Fibroblast of skin of scalp (primary cell): ENCODE data around the gene DDTL. TPM values are rescaled to one million over a fixed set of nuclear protein-coding genes. Genes with fewer than 3 reads are reported as not detected.
"Not testable (repeated sequence)": the region's sequence is repeated elsewhere in the genome, so short reads cannot be mapped to it uniquely, and the experiment has no call there.

Experiments
- DNase-seq: peaks from one replicate; pipeline ENCODE4 v3.0.0-alpha.2; 2013
- polyA plus RNA-seq, 2 experiments: library from polyadenylated mRNA; unstranded; fragments of 120-200 nt; gene quantifications; one replicate each; pipeline ENCODE4 v1.2.1, GENCODE V29; 2013; ENCODE audit not compliant: insufficient read length in 2 of 2

The DDTL gene
- polyA plus RNA-seq (2013, experiment 1 of 2; ENCODE audit: insufficient read length), result 1.9 TPM
- 2.2 TPM for polyA plus RNA-seq (2013, experiment 2 of 2; ENCODE audit: insufficient read length)

- not testable (repeated sequence) for DNase-seq
These were observed at the start of gene DDTL for GRCh38 chr22:23966568-23966967. DDTL (plus strand) TSS chr22:23966888; CDS start chr22:23966915, 27 bp downstream.

DNA sequence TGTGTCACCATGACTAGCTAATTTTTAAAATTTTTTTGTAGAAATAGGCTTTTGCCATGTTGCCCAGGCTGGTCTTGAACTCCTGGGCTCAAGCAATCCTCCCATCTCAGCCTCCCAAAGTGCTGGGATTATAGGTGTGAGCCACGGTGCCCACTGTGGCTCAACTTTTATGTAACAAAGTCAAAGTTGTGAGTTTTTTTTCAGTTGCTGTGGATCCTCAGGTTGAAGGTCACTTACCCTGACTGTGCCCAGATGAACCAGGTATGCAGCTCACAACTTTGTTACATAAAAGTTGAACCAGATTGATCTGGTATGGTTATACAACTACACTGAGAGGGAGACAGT, 46.4 kb upstream of the DDTL start:
- DNase-seq, result not testable (repeated sequence)

- peak; percentile 15 for DNase-seq
These were observed 45.0 kb upstream of the DDTL start for GRCh38 chr22:23921586-23922201.

DNA sequence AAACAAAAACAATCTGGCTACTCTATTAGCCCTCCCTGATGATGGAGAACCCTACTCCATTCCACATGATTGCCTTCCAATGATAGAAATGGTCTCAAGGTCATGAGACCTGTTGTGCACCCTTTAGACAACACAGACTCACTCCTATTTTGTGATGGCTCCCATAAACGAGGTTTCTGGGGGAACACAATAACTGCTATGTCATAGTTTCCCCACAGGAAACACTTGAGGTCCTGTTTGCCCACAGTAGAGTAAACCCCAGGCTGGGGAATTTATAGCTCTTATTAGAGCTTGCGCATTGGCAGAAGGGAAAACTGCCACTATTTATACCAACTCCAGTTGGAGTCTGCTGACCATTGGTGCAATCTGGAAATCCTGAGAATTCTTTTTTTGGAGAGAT, 43.8 kb upstream of the DDTL start:
- no peak for DNase-seq

GRCh38 chr22:23925020-23925606, 41.6 kb upstream of the DDTL start:
- DNase-seq, result no peak

GRCh38 chr22:23926561-23926960, 40.1 kb upstream of the DDTL start:
- no peak for DNase-seq

- no peak for DNase-seq
These were observed 28.2 kb upstream of the DDTL start for GRCh38 chr22:23938328-23939016.

DNA sequence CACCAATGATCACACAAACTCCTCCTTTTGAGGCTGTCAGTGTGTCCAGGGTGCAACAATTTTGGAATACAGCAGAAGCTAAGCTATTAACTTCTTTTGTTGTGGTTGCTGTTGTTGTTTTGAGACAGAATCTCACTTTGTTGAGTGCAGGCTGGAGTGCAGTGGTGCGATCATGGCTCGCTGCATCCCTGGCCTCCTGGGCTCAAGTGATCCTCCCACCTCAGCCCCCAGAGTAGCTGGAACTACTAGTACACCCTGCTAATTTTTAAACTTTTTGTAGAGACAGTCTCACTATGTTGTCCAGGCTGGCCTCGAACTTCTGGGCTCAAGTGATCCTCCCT, 27.7 kb upstream of the DDTL start:
- DNase-seq, result no peak

GRCh38 chr22:23940166-23940565, 26.5 kb upstream of the DDTL start:
- DNase-seq, result not testable (repeated sequence)

- DNase-seq, result not testable (repeated sequence)
These were observed 19.3 kb upstream of the DDTL start for GRCh38 chr22:23947391-23947790.

- DNase-seq, result not testable (repeated sequence)
These were observed 16.9 kb upstream of the DDTL start for GRCh38 chr22:23949764-23950163.

GRCh38 chr22:23951383-23951782, 15.3 kb upstream of the DDTL start:
- not testable (repeated sequence) for DNase-seq

DNA sequence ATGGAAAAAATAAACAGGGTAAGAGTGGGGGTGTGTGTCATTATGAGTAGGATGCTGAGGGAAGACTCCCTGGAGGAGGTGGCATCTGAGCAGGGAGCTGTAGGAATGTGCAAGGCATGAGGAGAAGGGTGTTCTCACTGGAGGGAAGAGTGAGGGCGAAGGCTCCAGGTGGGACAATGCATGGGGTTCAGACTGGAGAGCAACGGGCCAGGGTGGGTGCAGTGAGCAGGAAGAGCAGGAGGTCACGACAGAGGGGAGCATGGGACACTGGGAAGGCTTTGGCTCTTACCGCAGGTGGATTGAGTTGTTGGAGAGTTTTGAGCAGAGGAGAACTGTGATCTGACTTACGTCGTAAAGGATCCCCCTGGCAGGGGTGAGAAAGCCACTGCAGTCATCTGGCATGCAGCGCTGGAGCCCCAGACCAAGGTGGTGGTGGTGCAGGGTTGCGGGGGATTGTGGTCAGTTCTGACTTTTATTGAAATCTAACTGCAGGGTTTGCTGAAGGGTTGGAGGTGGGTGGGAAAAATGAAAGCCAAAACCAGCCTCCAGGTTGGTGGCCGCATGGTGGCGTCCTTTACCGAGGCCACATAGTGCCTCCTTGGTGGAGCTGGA, 13.8 kb upstream of the DDTL start:
- DNase-seq, result not testable (repeated sequence)

GRCh38 chr22:23953485-23953884, 13.2 kb upstream of the DDTL start:
- not testable (repeated sequence) for DNase-seq

DNA sequence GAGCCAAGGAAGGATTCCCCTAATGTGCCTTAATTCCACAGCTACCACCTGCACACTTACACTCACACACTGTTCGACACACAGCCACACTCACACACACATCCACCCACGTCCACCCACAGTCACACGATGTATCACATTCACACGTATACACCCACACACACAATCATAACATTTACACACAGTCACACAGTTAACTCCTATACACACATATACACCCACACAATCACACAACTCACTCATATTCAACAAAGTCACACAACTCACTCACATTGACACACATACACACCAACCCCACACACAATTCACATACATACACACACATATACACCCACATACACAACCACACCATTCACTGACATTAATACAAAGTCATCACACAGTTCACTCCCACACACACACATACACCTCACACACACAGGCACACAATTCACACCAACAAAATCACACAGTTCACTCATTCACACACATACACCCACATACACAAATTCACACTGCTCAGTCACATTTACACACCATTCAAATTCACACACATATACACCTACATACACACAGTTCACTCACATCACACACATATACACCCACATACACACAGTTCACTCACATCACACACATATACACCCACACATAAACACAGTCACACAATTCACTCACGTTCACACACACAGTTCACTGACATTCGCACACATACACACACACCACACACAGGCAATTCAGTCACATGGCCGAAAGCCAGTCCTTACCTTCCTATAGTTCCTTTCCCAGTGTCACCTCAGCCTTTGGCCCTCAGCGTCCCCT, 12.3 kb upstream of the DDTL start:
- DNase-seq, result not testable (repeated sequence)

GRCh38 chr22:23954991-23955305, 11.7 kb upstream of the DDTL start:
- not testable (repeated sequence) for DNase-seq

- DNase-seq, result not testable (repeated sequence)
These were observed 10.8 kb upstream of the DDTL start for GRCh38 chr22:23955886-23956285.

DNA sequence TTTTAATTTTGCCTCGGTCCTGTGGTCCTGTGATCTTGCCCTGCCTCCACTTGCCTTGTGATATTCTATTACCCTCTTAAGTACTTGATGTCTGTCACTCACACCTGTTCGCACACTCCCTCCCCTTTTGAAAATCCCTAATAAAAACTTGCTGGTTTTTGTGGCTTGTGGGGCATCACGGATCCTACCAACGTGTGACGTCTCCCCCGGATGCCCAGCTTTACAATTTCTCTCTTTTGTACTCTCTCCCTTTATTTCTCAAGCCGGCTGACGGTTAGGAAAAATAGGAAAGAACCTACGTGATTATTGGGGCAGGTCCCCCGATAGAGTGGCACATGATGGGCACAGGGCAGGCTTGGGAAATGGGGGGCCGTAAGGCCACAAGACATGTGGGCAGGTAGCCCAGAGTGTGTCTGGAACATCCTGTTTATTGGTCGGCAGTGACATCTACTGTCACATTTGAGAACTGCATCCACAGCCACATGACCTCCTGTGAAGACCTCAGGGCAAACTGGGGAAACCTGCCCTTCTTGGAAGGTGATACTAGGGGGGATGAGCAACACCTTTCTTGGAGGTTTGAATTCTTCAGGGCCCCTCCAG, 10.3 kb upstream of the DDTL start:
- peak; percentile 67 for DNase-seq

GRCh38 chr22:23961084-23961771, 5.5 kb upstream of the DDTL start, which contains the start of gene GSTT2B:
GSTT2B (minus strand) TSS chr22:23961195; CDS start chr22:23961131, 64 bp downstream.
- not testable (repeated sequence) for DNase-seq

DNA sequence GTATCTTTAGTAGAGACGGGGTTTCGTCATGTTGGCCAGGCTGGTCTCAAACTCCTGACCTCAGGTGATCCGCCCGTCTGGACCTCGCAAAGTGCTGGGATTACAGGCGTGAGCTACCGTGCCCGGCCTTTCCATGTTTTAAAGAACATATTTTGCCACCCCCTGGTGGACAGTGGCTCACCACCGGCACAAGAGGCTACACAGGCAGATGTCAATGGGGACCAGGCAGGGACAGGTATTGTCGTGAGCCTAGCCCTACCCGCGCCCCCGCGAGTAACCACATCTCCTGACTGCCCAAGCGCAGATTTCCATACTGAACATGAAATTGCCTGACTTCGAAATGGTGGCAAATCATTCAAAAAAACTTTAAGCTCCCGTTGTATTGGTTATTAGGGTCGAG, 594 bp upstream of the DDTL start:
- not testable (repeated sequence) for DNase-seq

GRCh38 chr22:23969071-23969470, 2.4 kb downstream of the DDTL start:
- DNase-seq, result no peak

DNA sequence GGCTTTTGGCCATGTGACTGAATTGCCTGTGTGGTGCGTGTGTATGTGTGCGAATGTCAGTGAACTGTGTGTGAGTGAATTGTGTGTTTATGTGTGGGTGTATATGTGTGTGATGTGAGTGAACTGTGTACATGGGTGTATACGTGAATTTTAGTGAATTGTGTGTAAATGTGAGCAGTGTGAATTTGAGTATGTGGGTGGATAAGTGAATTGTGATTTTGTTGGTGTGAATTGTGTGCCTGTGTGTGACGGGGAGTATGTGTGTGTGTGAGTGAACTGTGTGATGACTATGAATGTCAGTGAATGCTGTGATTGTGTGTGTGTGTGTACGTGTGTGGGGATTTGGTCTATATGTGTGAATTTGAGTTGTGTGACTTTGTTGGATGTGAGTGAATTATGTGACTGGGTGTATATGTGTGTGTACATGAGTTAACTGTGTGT, 3.5 kb downstream of the DDTL start:
- DNase-seq, result no peak
